IMR-90 (cell line): Measurements from ENCODE around the gene SRGAP3. TPM values are rescaled to one million over a fixed set of nuclear protein-coding genes. Genes with fewer than 3 reads are reported as not detected.
A peak's percentile ranks its signal among the peaks of the same experiment; 100 is the strongest.

Experiments used
- ATAC-seq: fragments of 200-7000 bp; cut with Tn5 transposase; 2 replicates; pipeline ENCODE4 v1.9.1; 2020; ENCODE audit warnings: low read depth, mild to moderate bottlenecking, moderate library complexity
- BruUV-seq: library from RNA; stranded (reverse); fragments of 400-500 nt; replicated peaks from 2 replicates; lab custom pipeline; 2021; lab: Mats Ljungman, UMichigan
- CTCF ChIA-PET: fragments of 300-600 bp; formaldehyde crosslinking; extraction: SDS; loops from one replicate; lab custom pipeline; 2021; ENCODE audit warnings: antibody characterized with exemption; lab: Yijun Ruan, JAX
- POLR2A ChIA-PET: fragments of 300-600 bp; sonication (Branson Sonifier 250); formaldehyde crosslinking; loops from one replicate; lab custom pipeline; 2022; ENCODE audit warnings: antibody characterized with exemption; ENCODE audit not compliant: unreplicated experiment; lab: Charles Lee
- DNase-seq: peaks from one replicate; pipeline ENCODE4 v3.0.0; 2013
- H2AFZ ChIP-seq: replicated peaks from 2 replicates; pipeline ENCODE3; 2013; ENCODE audit warnings: low read length, mild to moderate bottlenecking; ENCODE audit not compliant: poor library complexity
- H2AK5ac ChIP-seq: 2 replicates; pipeline ENCODE4 v1.6.1; 2013; ENCODE audit warnings: low read depth, low read length, inconsistent platforms
- H2AK9ac ChIP-seq: replicated peaks from 2 replicates; pipeline ENCODE3; 2013; ENCODE audit warnings: mild to moderate bottlenecking, low read depth, low read length, moderate library complexity; ENCODE audit not compliant: poor library complexity
- H2BK120ac ChIP-seq: 2 replicates; pipeline ENCODE4 v1.6.1; 2013; ENCODE audit warnings: low read depth, low read length, inconsistent platforms
- H2BK15ac ChIP-seq: 3 replicates; pipeline ENCODE4 v1.6.1; 2013; ENCODE audit warnings: low read depth, low read length, inconsistent platforms
- H2BK20ac ChIP-seq: 2 replicates; pipeline ENCODE4 v1.6.1; 2013; ENCODE audit warnings: low read depth, mild to moderate bottlenecking, inconsistent platforms, low read length, moderate library complexity
- H2BK5ac ChIP-seq: 2 replicates; pipeline ENCODE4 v1.6.1; 2013; ENCODE audit warnings: mild to moderate bottlenecking, low read depth, low read length, inconsistent platforms; ENCODE audit not compliant: poor library complexity, severe bottlenecking
- H3K14ac ChIP-seq: replicated peaks from 2 replicates; pipeline ENCODE4 v1.6.1; 2013; ENCODE audit warnings: low read depth, low read length, inconsistent platforms
- H3K18ac ChIP-seq: 2 replicates; pipeline ENCODE4 v1.6.1; 2013; ENCODE audit warnings: low read depth, low read length, control low read depth
- H3K23ac ChIP-seq: 2 replicates; pipeline ENCODE4 v1.6.1; 2013; ENCODE audit warnings: low read depth, low read length, inconsistent platforms
- H3K27ac ChIP-seq: 2 replicates; pipeline ENCODE4 v1.5.1; 2013; ENCODE audit warnings: mild to moderate bottlenecking, control low read depth, low read length; ENCODE audit not compliant: insufficient read depth
- H3K27me3 ChIP-seq: 2 replicates; pipeline ENCODE4 v1.6.1; 2013; ENCODE audit warnings: low read length; ENCODE audit not compliant: control insufficient read depth, insufficient read depth
- H3K36me3 ChIP-seq: 2 replicates; pipeline ENCODE4 v1.6.1; 2013; ENCODE audit warnings: low read length, mixed read lengths; ENCODE audit not compliant: control insufficient read depth, insufficient read depth
- H3K4ac ChIP-seq: 2 replicates; pipeline ENCODE4 v1.6.1; 2013; ENCODE audit warnings: low read depth, low read length, inconsistent platforms
- H3K4me1 ChIP-seq: 2 replicates; pipeline ENCODE4 v1.6.1; 2013; ENCODE audit warnings: low read length, mixed read lengths; ENCODE audit not compliant: control insufficient read depth, insufficient read depth
- H3K4me2 ChIP-seq: 2 replicates; pipeline ENCODE4 v1.6.1; 2013; ENCODE audit warnings: low read depth, mild to moderate bottlenecking, control low read depth, low read length, moderate library complexity
- H3K4me3 ChIP-seq: 2 replicates; pipeline ENCODE4 v1.5.1; 2013; ENCODE audit warnings: low read depth, mild to moderate bottlenecking, control low read depth, low read length, moderate library complexity; ENCODE audit not compliant: insufficient read depth
- H3K56ac ChIP-seq: 2 replicates; pipeline ENCODE4 v1.6.1; 2013; ENCODE audit warnings: low read length, inconsistent platforms; ENCODE audit not compliant: insufficient read depth; ENCODE audit errors: extremely low read depth
- H3K79me1 ChIP-seq, 2 experiments: 2 replicates each; pipeline ENCODE4 v1.6.1; 2013; ENCODE audit warnings: low read length in 2 of 2, inconsistent platforms in 1 of 2, low read depth in 1 of 2
- H3K9ac ChIP-seq: 2 replicates; pipeline ENCODE4 v1.6.1; 2013; ENCODE audit warnings: low read depth, low read length, control low read depth
- H3K9me1 ChIP-seq: 2 replicates; pipeline ENCODE4 v1.6.1; 2013; ENCODE audit warnings: low read length, inconsistent platforms; ENCODE audit not compliant: insufficient read depth
- H3K9me3 ChIP-seq: 2 replicates; pipeline ENCODE4 v1.6.1; 2013; ENCODE audit warnings: low read length; ENCODE audit not compliant: control insufficient read depth, insufficient read depth
- H4K20me1 ChIP-seq: 2 replicates; pipeline ENCODE4 v1.6.1; 2013; ENCODE audit warnings: low read length, inconsistent platforms; ENCODE audit not compliant: insufficient read depth
- H4K5ac ChIP-seq: 2 replicates; pipeline ENCODE4 v1.6.1; 2013; ENCODE audit warnings: mild to moderate bottlenecking, low read depth, low read length, control low read depth
- H4K8ac ChIP-seq, 2 experiments: 2 replicates each; pipeline ENCODE4 v1.6.1; 2013; ENCODE audit warnings: low read depth in 2 of 2, low read length in 2 of 2, control low read depth in 1 of 2, inconsistent platforms in 1 of 2
- H4K91ac ChIP-seq: 2 replicates; pipeline ENCODE4 v1.6.1; 2013; ENCODE audit warnings: low read depth, low read length, inconsistent platforms; ENCODE audit not compliant: insufficient read depth
- CEBPB ChIP-seq: IDR thresholded peaks from 2 replicates; pipeline ENCODE4 v1.6.1; 2012; ENCODE audit warnings: low read depth, low read length, improper control_type of control experiment
- CTCF ChIP-seq: conservative IDR thresholded peaks from 2 replicates; pipeline ENCODE4 v1.5.1; 2012; ENCODE audit warnings: mild to moderate bottlenecking, low read depth, low read length, improper control_type of control experiment
- ELK1 ChIP-seq: fragments of 150-350 bp; IDR thresholded peaks from 2 replicates; pipeline ENCODE4 v1.6.1; 2016; ENCODE audit warnings: low read depth, mild to moderate bottlenecking, low read length, moderate library complexity, borderline replicate concordance
- POLR2A ChIP-seq: IDR thresholded peaks from 2 replicates; pipeline ENCODE4 v1.6.1; 2012; ENCODE audit warnings: mild to moderate bottlenecking, low read depth, low read length
- RFX5 ChIP-seq: IDR thresholded peaks from 2 replicates; pipeline ENCODE4 v1.8.0; 2012; ENCODE audit warnings: low read depth, mild to moderate bottlenecking, low read length, moderate library complexity
- WGBS, 2 experiments: methylation state at CpG; one replicate each; pipeline versions ENCODE4 v1.1.5 to v1.1.7; 2013; ENCODE audit warnings: missing lambda C conversion rate in 2 of 2; ENCODE audit not compliant: insufficient read length in 1 of 2; ENCODE audit errors: extremely low coverage in 2 of 2; 5-methylcytosine and 5-hydroxymethylcytosine counted together
- dilution Hi-C: fragments of 300-500 bp; cut with HindIII; formaldehyde crosslinking; loops from one replicate; pipeline ENCODE4 v1.14.3; 2018; ENCODE audit warnings: low sequenced_read_pairs; ENCODE audit not compliant: unreplicated experiment
- in situ Hi-C: fragments of 300-500 bp; cut with MboI; formaldehyde crosslinking; loops from 3 replicates; pipeline ENCODE4 v1.14.3; 2019; ENCODE audit warnings: low sequenced_read_pairs, inconsistent platforms, mixed read lengths
- intact Hi-C: fragments of 100-400 bp; cut with micrococcal nuclease; formaldehyde crosslinking; loops from 2 replicates; pipeline ENCODE4 v1.10.0; 2022
- polyA plus RNA-seq, 3 experiments: library from polyadenylated mRNA; depleted of rRNA; stranded (reverse); fragments of >200 nt; gene quantifications; 2 replicates each; pipeline ENCODE4 v1.2.3, GENCODE V29; 2012; ENCODE audit warnings: low replicate concordance in 1 of 3
- total RNA-seq: library from RNA; depleted of rRNA; stranded (reverse); fragments of >200 nt; gene quantifications from 2 replicates; pipeline ENCODE4 v1.2.3, GENCODE V29; 2012

SRGAP3 gene
- total and polyA plus RNA-seq, 2 of the 4 experiments (the other 2 are of a cell fraction): 0.68 to 1.4 TPM

GRCh38 chr3:8962226-8962861, 287.1 kb downstream of the SRGAP3 start:
- ChIA-PET CTCF (no interaction called here), POLR2A (no interaction called here)
- ATAC-seq: no peak
- 7% methylated on average over 3 of the region's 6 CpGs; no CpG with 5 or more reads in 1 of the 2 experiments for WGBS, 2 experiments
- peaks cover 16 to 23% of the 10 kb centered on the region in 2 experiments for H3K79me1 ChIP-seq
- no peak overlapping the region for H2AFZ ChIP-seq
- H3K23ac ChIP-seq: no peak overlapping the region
- H2BK20ac ChIP-seq: no peak overlapping the region
- no peaks in the 10 kb centered on the region for H3K27me3 ChIP-seq
- H2BK120ac ChIP-seq: no peak overlapping the region
- peak overlapping the region; percentile 79 to 88; a peak in 2 of 4 replicates for H4K8ac ChIP-seq
- H3K4me1 ChIP-seq: peaks cover 5% of the 10 kb centered on the region
- DNase-seq: peak; percentile 16
- no peaks in the 10 kb centered on the region for H4K20me1 ChIP-seq
- no peaks in the 10 kb centered on the region for H3K9me3 ChIP-seq
- peak overlapping the region; percentile 78 for H3K4me3 ChIP-seq
- TF ChIP-seq CEBPB (peak; percentile 22; the same call in 1 of the 2 replicates), ELK1 (no peak), POLR2A (no peak), CTCF (no peak), RFX5 (no peak)
- intact Hi-C loops: loop anchor here (2.0 to 10.0 kb wide), 4 partner anchors 75 to 518 kb away; partner anchors contain the start of gene OXTR
- H2BK5ac ChIP-seq: no peak overlapping the region
- peak overlapping the region; percentile 72; the same call in 1 of the 2 replicates for H3K56ac ChIP-seq
- H3K4ac ChIP-seq: no peak overlapping the region
- peak overlapping the region; percentile 98 for H3K4me2 ChIP-seq
- H2AK9ac ChIP-seq: no peak overlapping the region
- no peak overlapping the region for H3K27ac ChIP-seq
- no peak overlapping the region for H2BK15ac ChIP-seq
- dilution Hi-C loops: no loop called here
- H4K5ac ChIP-seq: no peak overlapping the region
- H3K9me1 ChIP-seq: peaks cover 4% of the 10 kb centered on the region; the same call in 1 of the 2 replicates
- in situ Hi-C loops: loop anchor here (10.0 kb wide), 1 partner anchor 188 kb away; no protein-coding TSS in a partner anchor
- peak overlapping the region; percentile 69; the same call in 1 of the 2 replicates for H3K9ac ChIP-seq
- H3K18ac ChIP-seq: no peak overlapping the region
- no TSS peak for BruUV-seq
- no peak overlapping the region for H4K91ac ChIP-seq
- H3K36me3 ChIP-seq: peaks cover 3% of the 10 kb centered on the region; the same call in 1 of the 2 replicates
- no peak overlapping the region for H2AK5ac ChIP-seq
- H3K14ac ChIP-seq: 0 out of 2 replicates have a peak overlapping the region, but pooled peaks have one; percentile 84
